ENCODE measurements around the gene AHCYL2. TPM values are rescaled to one million over a fixed set of nuclear protein-coding genes. Genes with fewer than 3 reads are reported as not detected.

AHCYL2 gene
- total RNA-seq, 1 experiment from 2014 or later = 17.0 TPM

GRCh38 chr7:129361771-129362170 is 136.9 kb downstream of the AHCYL2 start (continued):
- TF ChIP-seq, protein P1, sequence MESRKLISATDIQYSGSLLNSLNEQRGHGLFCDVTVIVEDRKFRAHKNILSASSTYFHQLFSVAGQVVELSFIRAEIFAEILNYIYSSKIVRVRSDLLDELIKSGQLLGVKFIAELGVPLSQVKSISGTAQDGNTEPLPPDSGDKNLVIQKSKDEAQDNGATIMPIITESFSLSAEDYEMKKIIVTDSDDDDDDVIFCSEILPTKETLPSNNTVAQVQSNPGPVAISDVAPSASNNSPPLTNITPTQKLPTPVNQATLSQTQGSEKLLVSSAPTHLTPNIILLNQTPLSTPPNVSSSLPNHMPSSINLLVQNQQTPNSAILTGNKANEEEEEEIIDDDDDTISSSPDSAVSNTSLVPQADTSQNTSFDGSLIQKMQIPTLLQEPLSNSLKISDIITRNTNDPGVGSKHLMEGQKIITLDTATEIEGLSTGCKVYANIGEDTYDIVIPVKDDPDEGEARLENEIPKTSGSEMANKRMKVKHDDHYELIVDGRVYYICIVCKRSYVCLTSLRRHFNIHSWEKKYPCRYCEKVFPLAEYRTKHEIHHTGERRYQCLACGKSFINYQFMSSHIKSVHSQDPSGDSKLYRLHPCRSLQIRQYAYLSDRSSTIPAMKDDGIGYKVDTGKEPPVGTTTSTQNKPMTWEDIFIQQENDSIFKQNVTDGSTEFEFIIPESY (IDR thresholded peaks at IDR 0.05; ENCODE audit: extremely low read depth, insufficient replicate concordance, low read length) = no peak
- TF ChIP-seq TCF7L2 (IDR thresholded peaks at IDR 0.05; ENCODE audit: borderline replicate concordance, extremely low read depth, insufficient read depth, insufficient read length) = no peak
- no peak for TF ChIP-seq CTCF (IDR thresholded peaks at IDR 0.05 in 2 of 3, conservative IDR thresholded peaks at IDR 0.05 in 1 of 3; ENCODE audit: borderline replicate concordance in 1 of 3, insufficient read depth in 1 of 3, low read depth in 2 of 3, low read length in 2 of 3)
- TF ChIP-seq JUND (IDR thresholded peaks at IDR 0.05) = no peak
- no peak for TF ChIP-seq ZFX (IDR thresholded peaks at IDR 0.05)
- TF ChIP-seq ZNF274 (IDR thresholded peaks at IDR 0.05; ENCODE audit: low read depth, low read length) = no peak
- no peak for TF ChIP-seq CBX3 (IDR thresholded peaks at IDR 0.05; ENCODE audit: low read depth)

DNA sequence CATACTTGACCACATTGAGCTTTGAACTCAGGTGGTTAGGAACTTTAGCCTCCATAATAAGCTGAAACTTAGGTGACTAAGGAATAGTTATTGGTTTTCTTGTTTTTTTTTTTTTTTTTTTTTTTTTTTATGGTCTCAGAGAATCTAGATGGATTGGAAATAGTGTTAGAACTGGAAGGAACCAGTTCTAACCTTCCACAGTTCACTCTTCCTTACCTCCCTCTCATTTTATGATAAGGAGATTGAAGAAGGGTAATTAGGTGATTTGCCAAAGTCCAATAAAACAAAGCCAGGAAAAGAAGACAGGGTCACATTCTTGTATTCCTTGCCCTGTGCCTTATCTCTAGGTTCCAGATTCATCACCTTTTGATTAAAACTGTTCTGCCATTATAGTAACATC is 137.7 kb downstream of the AHCYL2 start:
- Histone ChIP-seq H3K79me2 (ENCODE audit: insufficient read depth, low read length) (no peaks in the 10 kb centered on the region), H3K36me3 (ENCODE audit: control insufficient read depth in 1 of 2, insufficient read depth in 2 of 2, low read length in 2 of 2) (no peaks in the 10 kb centered on the region), H3K27ac (ENCODE audit: low read depth, low read length) (no peak overlapping the region), H3K4me3 (replicated peaks in 1 of 2; ENCODE audit: low read depth in 1 of 2, low read length in 2 of 2) (no peak overlapping the region), H3K27me3 (ENCODE audit: insufficient read depth, low read length) (no peaks in the 10 kb centered on the region), H3K9me2 (ENCODE audit: insufficient read depth) (no peaks in the 10 kb centered on the region), H4K20me1 (ENCODE audit: insufficient read depth) (peaks cover 4% of the 10 kb centered on the region; the same call in 1 of the 2 replicates), H3K4me1 (ENCODE audit: control insufficient read depth in 1 of 2, insufficient read depth in 2 of 2, low read length in 2 of 2) (no peaks in the 10 kb centered on the region; a peak in 1 of 4 replicates), H3K4me2 (ENCODE audit: low read length) (no peak overlapping the region), H3K9ac (ENCODE audit: low read length) (no peak overlapping the region), H3K9me3 (ENCODE audit: control insufficient read depth in 1 of 2, insufficient read depth in 1 of 2, low read depth in 1 of 2, low read length in 2 of 2) (no peaks in the 10 kb centered on the region), H2AFZ (ENCODE audit: low read depth, low read length, poor library complexity, severe bottlenecking) (no peak overlapping the region)
- ChIA-PET POLR2A (no interaction called here), CTCF (interaction anchor here (1.0 to 1.2 kb wide), 2 partner anchors 14 to 20 kb away, joined by 4 to 5 read pairs; no protein-coding TSS in a partner anchor), RAD21 (ENCODE audit: low non-redundant PET in 1 of 2, low total read pairs in 2 of 2, uncharacterized antibody in 2 of 2, unreplicated experiment in 2 of 2) (no interaction called here)
- DNase-seq (ENCODE audit: low read depth, low spot score) (no peak), ATAC-seq (no peak)
- BruUV-seq (replicated peaks) = no TSS peak
- no peak for TF ChIP-seq EZH2 (IDR thresholded peaks at IDR 0.05)
- no peak for TF ChIP-seq YY1 (IDR thresholded peaks at IDR 0.05; ENCODE audit: extremely low read depth, insufficient replicate concordance, low read depth, low read length)
- TF ChIP-seq TCF7L2 (IDR thresholded peaks at IDR 0.05; ENCODE audit: borderline replicate concordance, extremely low read depth, insufficient read depth, insufficient read length) = no peak
- no peak for TF ChIP-seq SP1 (IDR thresholded peaks at IDR 0.05; ENCODE audit: low read depth)
- TF ChIP-seq ZNF274 (IDR thresholded peaks at IDR 0.05; ENCODE audit: low read depth, low read length) = no peak
- TF ChIP-seq SIN3A (IDR thresholded peaks at IDR 0.05; ENCODE audit: low read depth) = no peak
- intact Hi-C loops (cut with micrococcal nuclease) = no loop called here

All from HCT116 (cell line).